ENCODE data around the gene BRME1. TPM values are rescaled to one million over a fixed set of nuclear protein-coding genes. Genes with fewer than 3 reads are reported as not detected.
A peak's percentile ranks its signal among the peaks of the same experiment; 100 is the strongest.

The BRME1 gene
- total RNA-seq, 1 experiment from 2014 or later, result 6.7 TPM

- Mint-ChIP-seq H3K4me3 (no peak overlapping the region), H3K36me3 (ENCODE audit: insufficient read depth in 1 of 3, low read depth in 3 of 3) (peaks cover 3 to 6% (median 5%) of the 10 kb centered on the region in 3 experiments; a peak in 3 of 7 replicates), H3K27me3 (ENCODE audit: low read depth) (no peaks in the 10 kb centered on the region), H3K27ac (peak overlapping the region in 2 of 3 experiments; percentile 40 to 51; a peak in 2 of 7 replicates), H3K9me3 (no peaks in the 10 kb centered on the region), H3K4me1 (peaks cover 11 to 13% of the 10 kb centered on the region in 2 experiments; a peak in 3 of 4 replicates)
- Histone ChIP-seq H2AFZ (ENCODE audit: low read length) (no peak overlapping the region), H3K9me3 (ENCODE audit: control insufficient read depth, low read depth, low read length) (no peaks in the 10 kb centered on the region), H3T11ph (ENCODE audit: low read length) (no peak overlapping the region), H3K27ac (ENCODE audit: insufficient read length, low read depth, low read length) (no peak overlapping the region), H3K23ac (ENCODE audit: insufficient read length, low read depth, low read length) (no peak overlapping the region), H3K4me1 (ENCODE audit: insufficient read depth, low read length) (no peaks in the 10 kb centered on the region; the same call in 1 of the 2 replicates), H4K91ac (ENCODE audit: insufficient read length, low read depth, low read length) (no peak overlapping the region), H3K79me2 (ENCODE audit: insufficient read depth, low read length) (no peaks in the 10 kb centered on the region; the same call in 1 of the 2 replicates), H3K27me3 (ENCODE audit: insufficient read depth, low read length) (no peaks in the 10 kb centered on the region), H3K79me1 (ENCODE audit: insufficient read depth, low read depth, low read length, poor library complexity, severe bottlenecking) (no peaks in the 10 kb centered on the region), H3K56ac (ENCODE audit: insufficient read length, low read depth, low read length) (no peak overlapping the region), H2AK5ac (ENCODE audit: insufficient read length, low read length) (no peak overlapping the region), H4K8ac (replicated peaks; ENCODE audit: insufficient read length, low read depth, low read length) (no peak overlapping the region), H2BK15ac (ENCODE audit: low read depth, low read length) (no peak overlapping the region), H3K4ac (ENCODE audit: low read depth, low read length) (no peak overlapping the region), H4K5ac (ENCODE audit: insufficient read length, low read depth, low read length) (no peak overlapping the region), H3K14ac (ENCODE audit: insufficient read depth, low read length) (no peak overlapping the region; the same call in 1 of the 2 replicates), H3K23me2 (ENCODE audit: insufficient read length, low read depth, low read length, poor library complexity, severe bottlenecking) (peaks cover 7% of the 10 kb centered on the region), H4K20me1 (ENCODE audit: control insufficient read depth, insufficient read depth, insufficient read length) (no peaks in the 10 kb centered on the region), H2BK120ac (ENCODE audit: low read depth, low read length, poor library complexity, severe bottlenecking) (no peak overlapping the region), H3K9ac (ENCODE audit: extremely low read depth, insufficient read length, low read length) (no peak overlapping the region), H2BK20ac (ENCODE audit: low read depth, low read length, poor library complexity, severe bottlenecking) (no peak overlapping the region), H2BK5ac (ENCODE audit: insufficient read length, low read length) (no peak overlapping the region), H3K18ac (ENCODE audit: insufficient read length, low read depth, low read length) (no peak overlapping the region), H3K4me2 (ENCODE audit: insufficient read depth, insufficient read length, low read length) (no peak overlapping the region), H2BK12ac (ENCODE audit: insufficient read length, low read depth, low read length) (no peak overlapping the region)
- TF ChIP-seq CTCF (conservative IDR thresholded peaks at IDR 0.05), result no peak
- DNase-seq, result no peak
- WGBS (ENCODE audit: extremely low coverage, insufficient read length, low lambda C conversion rate), result no CpG with 5 or more reads among the region's 21 CpGs
Measured at GRCh38 chr19:13835791-13836723, 69.9 kb downstream of the BRME1 start.
